Measurements from ENCODE around the gene DMD.
A peak's percentile ranks its signal among the peaks of the same experiment; 100 is the strongest.

The DMD gene

GRCh38 chrX:32455704-32456103 lies 755.6 kb downstream of the DMD start:
- H3K9ac ChIP-seq (ENCODE audit: low read depth, low read length, poor library complexity, severe bottlenecking): no peak overlapping the region
- no peaks in the 10 kb centered on the region for H3F3A ChIP-seq (ENCODE audit: low read depth)
- no peak overlapping the region for H3K4me3 ChIP-seq (ENCODE audit: low read length, poor library complexity, severe bottlenecking)
- H3K9me2 ChIP-seq (replicated peaks; ENCODE audit: low read depth, low read length): no peaks in the 10 kb centered on the region
- no peaks in the 10 kb centered on the region for H3K79me2 ChIP-seq (ENCODE audit: insufficient read depth, low read length)
- no peaks in the 10 kb centered on the region for H4K20me1 ChIP-seq (ENCODE audit: insufficient read depth, low read length, poor library complexity, severe bottlenecking)
- no peaks in the 10 kb centered on the region for H3K27me3 ChIP-seq (ENCODE audit: insufficient read depth, low read length, poor library complexity, severe bottlenecking)
- no peak overlapping the region for H3K4me2 ChIP-seq (ENCODE audit: low read depth, low read length, poor library complexity, severe bottlenecking)
- no peaks in the 10 kb centered on the region for H3K9me3 ChIP-seq (ENCODE audit: insufficient read depth, low read depth, low read length)
- H3K4me1 ChIP-seq (ENCODE audit: insufficient read depth, low read length, poor library complexity, severe bottlenecking): no peaks in the 10 kb centered on the region
- H2AFZ ChIP-seq (ENCODE audit: low read length): no peak overlapping the region
- TF ChIP-seq CTCF (conservative IDR thresholded peaks at IDR 0.05; ENCODE audit: low read length) (no peak), EZH2phosphoT487 (IDR thresholded peaks at IDR 0.05; ENCODE audit: borderline replicate concordance) (no peak)
- no peaks in the 10 kb centered on the region for H3K36me3 ChIP-seq (ENCODE audit: insufficient read depth, low read length)

GRCh38 chrX:32451954-32452695 lies 759.2 kb downstream of the DMD start:
- no peak overlapping the region for H3K9ac ChIP-seq (ENCODE audit: low read depth, low read length, poor library complexity, severe bottlenecking)
- no peak overlapping the region for H2AFZ ChIP-seq (ENCODE audit: low read length)
- H3K36me3 ChIP-seq (ENCODE audit: insufficient read depth, low read length): no peaks in the 10 kb centered on the region
- no peak overlapping the region for H3K4me3 ChIP-seq (ENCODE audit: low read length, poor library complexity, severe bottlenecking)
- H3K9me2 ChIP-seq (replicated peaks; ENCODE audit: low read depth, low read length): no peaks in the 10 kb centered on the region
- H3K4me1 ChIP-seq (ENCODE audit: insufficient read depth, low read length, poor library complexity, severe bottlenecking): no peaks in the 10 kb centered on the region
- H4K20me1 ChIP-seq (ENCODE audit: insufficient read depth, low read length, poor library complexity, severe bottlenecking): no peaks in the 10 kb centered on the region
- TF ChIP-seq CTCF (conservative IDR thresholded peaks at IDR 0.05; ENCODE audit: low read length): no peak
- H3K79me2 ChIP-seq (ENCODE audit: insufficient read depth, low read length): no peaks in the 10 kb centered on the region
- H3K4me2 ChIP-seq (ENCODE audit: low read depth, low read length, poor library complexity, severe bottlenecking): no peak overlapping the region
- no peaks in the 10 kb centered on the region for H3F3A ChIP-seq (ENCODE audit: low read depth)
- no peaks in the 10 kb centered on the region for H3K9me3 ChIP-seq (ENCODE audit: insufficient read depth, low read depth, low read length)
- H3K27me3 ChIP-seq (ENCODE audit: insufficient read depth, low read length, poor library complexity, severe bottlenecking): no peaks in the 10 kb centered on the region

- peak overlapping the region; percentile 87; the same call in 1 of the 2 replicates for H2AFZ ChIP-seq (ENCODE audit: low read length)
- peak overlapping the region; percentile 62 for H3K4me3 ChIP-seq (ENCODE audit: low read length, poor library complexity, severe bottlenecking)
- H3K9me2 ChIP-seq (replicated peaks; ENCODE audit: low read depth, low read length): no peaks in the 10 kb centered on the region
- peaks cover 9% of the 10 kb centered on the region for H3K4me1 ChIP-seq (ENCODE audit: insufficient read depth, low read length, poor library complexity, severe bottlenecking)
- TF ChIP-seq CTCF (conservative IDR thresholded peaks at IDR 0.05; ENCODE audit: low read length) (no peak), EZH2phosphoT487 (IDR thresholded peaks at IDR 0.05; ENCODE audit: borderline replicate concordance) (no peak)
- no peaks in the 10 kb centered on the region for H3F3A ChIP-seq (ENCODE audit: low read depth)
- H3K27me3 ChIP-seq (ENCODE audit: insufficient read depth, low read length, poor library complexity, severe bottlenecking): no peaks in the 10 kb centered on the region
- H3K79me2 ChIP-seq (ENCODE audit: insufficient read depth, low read length): no peaks in the 10 kb centered on the region
- H3K9me3 ChIP-seq (ENCODE audit: insufficient read depth, low read depth, low read length): no peaks in the 10 kb centered on the region
- no peak overlapping the region for H3K9ac ChIP-seq (ENCODE audit: low read depth, low read length, poor library complexity, severe bottlenecking)
- H3K36me3 ChIP-seq (ENCODE audit: insufficient read depth, low read length): no peaks in the 10 kb centered on the region
- no peaks in the 10 kb centered on the region for H4K20me1 ChIP-seq (ENCODE audit: insufficient read depth, low read length, poor library complexity, severe bottlenecking)
- peak overlapping the region; percentile 66 for H3K4me2 ChIP-seq (ENCODE audit: low read depth, low read length, poor library complexity, severe bottlenecking)
Observed at GRCh38 chrX:32448945-32449344, 762.4 kb downstream of the DMD start.
